HepG2 (cell line): ENCODE data around the gene KIF26B. TPM values are rescaled to one million over a fixed set of nuclear protein-coding genes. Genes with fewer than 3 reads are reported as not detected.

Source experiments
- ATAC-seq: fragments of 200-7000 bp; cut with Tn5 transposase; 3 replicates; pipeline ENCODE4 v1.9.1; 2020; ENCODE audit warnings: mild to moderate bottlenecking, moderate library complexity
- BruUV-seq: library from RNA; stranded (reverse); fragments of 400-500 nt; replicated peaks from 2 replicates; lab custom pipeline; 2021; lab: Mats Ljungman, UMichigan
- CTCF ChIA-PET: fragments of 300-600 bp; formaldehyde crosslinking; extraction: SDS; loops from one replicate; lab custom pipeline; 2021; ENCODE audit warnings: low total read pairs, inconsistent platforms, low intra/inter-chr PET ratio; lab: Yijun Ruan, JAX
- POLR2A ChIA-PET: fragments of 350-600 bp; sonication (Branson Sonifier 250); formaldehyde crosslinking; loops from one replicate; lab custom pipeline; 2020; ENCODE audit warnings: antibody characterized with exemption, inconsistent platforms; lab: Yijun Ruan, JAX
- DNase-seq: peaks from one replicate; pipeline ENCODE4 v3.0.0-alpha.2; 2015; ENCODE audit warnings: low spot score
- FAIRE-seq: peaks from 3 replicates; lab custom pipeline; 2011; peaks lifted over from hg19 to GRCh38; lab: Jason Lieb, UNC
- H2AFZ ChIP-seq: one replicate; pipeline ENCODE4 v1.6.1; 2011; ENCODE audit warnings: low read length, inconsistent platforms
- H3K27ac ChIP-seq: fragments of 300-600 bp; 3 replicates; pipeline ENCODE4 v1.8.0; 2011; ENCODE audit warnings: mixed run types, mild to moderate bottlenecking, mixed read lengths, low read length, inconsistent platforms; ENCODE audit not compliant: insufficient read depth; ENCODE audit errors: extremely low read length
- H3K27me3 ChIP-seq, 2 experiments: fragments of 200-600 bp in 1 of 2; 2 replicates in 1 of 2; 3 replicates in 1 of 2; pipeline versions ENCODE4 v1.6.0 to v1.8.0; 2011; ENCODE audit warnings: low read length in 2 of 2, mild to moderate bottlenecking in 2 of 2, moderate library complexity in 2 of 2, inconsistent platforms in 1 of 2; ENCODE audit not compliant: insufficient read depth in 2 of 2, control insufficient read depth in 1 of 2
- H3K36me3 ChIP-seq, 2 experiments: fragments of 200-600 bp in 1 of 2; replicated peaks in 1 of 2; 2 replicates in 1 of 2; 3 replicates in 1 of 2; pipeline versions ENCODE4 v1.5.1 to v1.8.0; 2011; ENCODE audit warnings: low read length in 2 of 2, inconsistent platforms in 1 of 2; ENCODE audit not compliant: insufficient read depth in 2 of 2, control insufficient read depth in 1 of 2
- H3K4me1 ChIP-seq: 2 replicates; pipeline ENCODE4 v1.5.1; 2012; ENCODE audit warnings: low read length, inconsistent platforms; ENCODE audit not compliant: insufficient read depth
- H3K4me2 ChIP-seq: 2 replicates; pipeline ENCODE4 v1.6.0; 2011; ENCODE audit warnings: low read depth, low read length, inconsistent platforms
- H3K4me3 ChIP-seq, 3 experiments: fragments of 200-600 bp in 1 of 3; sonication (generic), shearing (Covaris generic) in 1 of 3; replicated peaks in 1 of 3; 2 replicates each; pipeline ENCODE4 v1.5.1; 2011 to 2016; ENCODE audit warnings: low read length in 3 of 3, inconsistent platforms in 2 of 3, low read depth in 2 of 3, mild to moderate bottlenecking in 2 of 3, control low read depth in 1 of 3, mixed read lengths in 1 of 3; ENCODE audit not compliant: insufficient read depth in 1 of 3
- H3K79me2 ChIP-seq: one replicate; pipeline ENCODE4 v1.6.1; 2011; ENCODE audit warnings: low read length, inconsistent platforms; ENCODE audit not compliant: insufficient read depth
- H3K9ac ChIP-seq: 2 replicates; pipeline ENCODE4 v1.6.0; 2011; ENCODE audit warnings: mild to moderate bottlenecking, low read depth, low read length, inconsistent platforms; ENCODE audit not compliant: insufficient read depth
- H3K9me3 ChIP-seq: 2 replicates; pipeline ENCODE4 v1.5.1; 2012; ENCODE audit warnings: mild to moderate bottlenecking, low read length
- H4K20me1 ChIP-seq: 2 replicates; pipeline ENCODE4 v1.6.0; 2011; ENCODE audit warnings: inconsistent platforms, mild to moderate bottlenecking, low read length, moderate library complexity; ENCODE audit not compliant: insufficient read depth
- ATF1 ChIP-seq: IDR thresholded peaks from 2 replicates; pipeline ENCODE4 v1.6.1; 2016; ENCODE audit warnings: mild to moderate bottlenecking, control low read depth
- ATRX ChIP-seq: sonication (generic); formaldehyde crosslinking; IDR thresholded peaks from 2 replicates; pipeline ENCODE4 v1.4.0; 2020; ENCODE audit warnings: missing genetic modification reagents, borderline replicate concordance
- DNMT3B ChIP-seq: conservative IDR thresholded peaks from 2 replicates; pipeline ENCODE4 v1.6.1; 2016; ENCODE audit warnings: missing biosample characterization, control low read depth
- ELF1 ChIP-seq: sonication (generic); formaldehyde crosslinking; IDR thresholded peaks from 2 replicates; pipeline ENCODE4 v1.4.0; 2020; ENCODE audit warnings: missing genetic modification reagents
- GRHL1 ChIP-seq: sonication (generic); formaldehyde crosslinking; conservative IDR thresholded peaks from 2 replicates; pipeline ENCODE4 v1.8.0; 2022; ENCODE audit warnings: missing genetic modification reagents
- MNT ChIP-seq: fragments of 450-650 bp; IDR thresholded peaks from 2 replicates; pipeline ENCODE4 v1.6.1; 2016
- NFIB ChIP-seq: sonication (generic); formaldehyde crosslinking; IDR thresholded peaks from 2 replicates; pipeline ENCODE4 v1.9.0; 2021; ENCODE audit warnings: missing genetic modification reagents, mild to moderate bottlenecking, borderline replicate concordance
- PRPF4 ChIP-seq: fragments of 200-400 bp; formaldehyde crosslinking; IDR thresholded peaks from 2 replicates; pipeline ENCODE4 v1.6.1; 2016; ENCODE audit warnings: low read length, low read depth; ENCODE audit not compliant: poor library complexity, severe bottlenecking
- ZNF552 ChIP-seq: sonication (generic); formaldehyde crosslinking; IDR thresholded peaks from 2 replicates; pipeline ENCODE4 v1.9.0; 2022; ENCODE audit warnings: missing genetic modification reagents, mild to moderate bottlenecking, borderline replicate concordance
- WGBS: methylation state at CpG from one replicate; pipeline ENCODE4 v1.1.6; 2017; ENCODE audit warnings: low lambda C conversion rate; 5-methylcytosine and 5-hydroxymethylcytosine counted together
- in situ Hi-C: cut with HindIII; loops from 2 replicates; pipeline ENCODE4 v1.10.0; 2017; ENCODE audit warnings: low pct_unique_long_range_greater_than_20kb; ENCODE audit not compliant: extremely low pct_ligation_motif_present
- intact Hi-C: fragments of 100-400 bp; cut with micrococcal nuclease; formaldehyde crosslinking; loops from one replicate; pipeline ENCODE4 v1.10.0; 2022; ENCODE audit not compliant: unreplicated experiment
- polyA plus RNA-seq, 8 experiments: library from polyadenylated mRNA; depleted of rRNA in 3 of 8; stranded (reverse) in 7 of 8; unstranded in 1 of 8; fragments of >200 nt; fragmentation: Illumina TruSeq in 4 of 8; extraction: Trizol in 4 of 8; gene quantifications; 2 replicates each; pipeline versions ENCODE4 v1.2.1 to v1.2.3, GENCODE V29; 2011 to 2016; ENCODE audit warnings: low read depth in 4 of 8, missing spikeins in 1 of 8, mixed read lengths in 1 of 8; ENCODE audit not compliant: insufficient read depth in 1 of 8
- total RNA-seq, 5 experiments: library from RNA; depleted of rRNA; stranded (reverse); fragments of >200 nt; fragmentation: Illumina TruSeq; extraction: Trizol; gene quantifications; 2 replicates each; pipeline ENCODE4 v1.2.3, GENCODE V29; 2016; ENCODE audit warnings: low read depth in 1 of 5

KIF26B gene
- total and polyA plus RNA-seq, 2 of the 13 experiments (the other 11 are each of a cell fraction or from before 2014, with no cell fraction given), result 0.08 to 0.09 TPM

- H2AFZ ChIP-seq, result no peak overlapping the region
- CTCF ChIA-PET, result no interaction called here
These were observed 11.8 kb upstream of the KIF26B start for GRCh38 chr1:245142976-245143375.

GRCh38 chr1:245143849-245144248 is 10.9 kb upstream of the KIF26B start:
- 66% methylated on average over 8 of the region's 8 CpGs for WGBS
- intact Hi-C loops, result no loop called here
- no peaks in the 10 kb centered on the region for H3K36me3 ChIP-seq
- H3K9ac ChIP-seq, result no peak overlapping the region
- no peaks in the 10 kb centered on the region for H3K79me2 ChIP-seq
- no TSS peak for BruUV-seq
- DNase-seq (no peak), ATAC-seq (no peak), FAIRE-seq (no peak)
- H4K20me1 ChIP-seq, result no peaks in the 10 kb centered on the region
- H3K27me3 ChIP-seq, result peaks cover 0 to 6% of the 10 kb centered on the region in 2 experiments; a peak in 4 of 5 replicates
- TF ChIP-seq ATF1 (CRISPR knock-in tag) (no peak), DNMT3B (CRISPR knock-in tag) (no peak), ELF1 (CRISPR knock-in tag) (no peak), GRHL1 (CRISPR knock-in tag) (no peak), ATRX (CRISPR knock-in tag) (no peak), ZNF552 (CRISPR knock-in tag) (no peak), NFIB (CRISPR knock-in tag) (no peak)
- no peak overlapping the region for H3K4me2 ChIP-seq
- no peak overlapping the region for H2AFZ ChIP-seq
- H3K4me3 ChIP-seq, result no peak overlapping the region
- no peak overlapping the region for H3K27ac ChIP-seq
- ChIA-PET CTCF (no interaction called here), POLR2A (no interaction called here)
- H3K4me1 ChIP-seq, result no peaks in the 10 kb centered on the region
- in situ Hi-C loops, result no loop called here
- H3K9me3 ChIP-seq, result no peaks in the 10 kb centered on the region

More at GRCh38 chr1:245142976-245143375, 11.8 kb upstream of the KIF26B start:
- no peaks in the 10 kb centered on the region for H3K4me1 ChIP-seq
- no peaks in the 10 kb centered on the region for H3K36me3 ChIP-seq
- H3K27me3 ChIP-seq, result peaks cover 0 to 11% of the 10 kb centered on the region in 2 experiments; a peak in 4 of 5 replicates
- ATAC-seq, result no peak
- TF ChIP-seq PRPF4 (no peak), MNT (peak; percentile 47)
- no peak overlapping the region for H3K4me3 ChIP-seq
- no peak overlapping the region for H3K9ac ChIP-seq
- H3K79me2 ChIP-seq, result no peaks in the 10 kb centered on the region
- intact Hi-C loops, result no loop called here
- no peak overlapping the region for H3K4me2 ChIP-seq
- H4K20me1 ChIP-seq, result no peaks in the 10 kb centered on the region
- H3K27ac ChIP-seq, result no peak overlapping the region
- POLR2A ChIA-PET, result no interaction called here
- in situ Hi-C loops, result no loop called here
- no peak for FAIRE-seq
- BruUV-seq, result no TSS peak
- H3K9me3 ChIP-seq, result no peaks in the 10 kb centered on the region
- WGBS, result 42% methylated on average over 14 of the region's 14 CpGs
- DNase-seq, result no peak
